Body of pancreas (tissue), 4 donors: ENCODE measurements around the gene ARV1.

Experiments
- POLR2A ChIP-seq, 3 donors: fragments of 450-650 bp; IDR thresholded peaks; one replicate each; pipeline ENCODE4 v1.6.1; 2016; ENCODE audit warnings: antibody characterized with exemption in 3 of 3, mild to moderate bottlenecking in 2 of 3
- TF ChIP-seq, protein P1 (sequence below), 7 experiments: fragments of 450-650 bp in 4 of 7; fragments of 200-600 bp in 3 of 7; sonication (generic) in 3 of 7; IDR thresholded peaks; one replicate each; pipeline ENCODE4 v1.5.1; 2016 to 2019; ENCODE audit warnings: antibody characterized with exemption in 7 of 7

DNA sequence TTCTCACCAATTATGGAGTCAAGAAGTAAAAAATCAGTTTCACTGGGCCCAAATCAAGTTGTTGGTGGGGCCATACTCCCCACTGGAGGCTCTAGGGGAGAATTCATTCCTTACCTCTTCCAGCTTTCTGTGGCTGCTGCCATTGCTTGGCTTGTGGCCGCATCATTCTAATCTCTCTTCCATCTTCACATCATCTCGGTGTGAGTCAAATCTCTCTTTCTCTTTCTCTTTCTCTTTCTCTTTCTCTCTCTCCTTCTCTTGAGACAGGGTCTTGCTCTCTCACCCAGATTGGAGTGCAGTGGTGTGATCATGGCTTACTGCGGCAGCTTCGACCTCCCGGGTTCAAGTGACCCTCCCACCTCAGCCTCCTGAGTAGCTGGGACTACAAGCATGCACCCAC lies 33.1 kb downstream of the ARV1 start:
- TF ChIP-seq, protein P1, sequence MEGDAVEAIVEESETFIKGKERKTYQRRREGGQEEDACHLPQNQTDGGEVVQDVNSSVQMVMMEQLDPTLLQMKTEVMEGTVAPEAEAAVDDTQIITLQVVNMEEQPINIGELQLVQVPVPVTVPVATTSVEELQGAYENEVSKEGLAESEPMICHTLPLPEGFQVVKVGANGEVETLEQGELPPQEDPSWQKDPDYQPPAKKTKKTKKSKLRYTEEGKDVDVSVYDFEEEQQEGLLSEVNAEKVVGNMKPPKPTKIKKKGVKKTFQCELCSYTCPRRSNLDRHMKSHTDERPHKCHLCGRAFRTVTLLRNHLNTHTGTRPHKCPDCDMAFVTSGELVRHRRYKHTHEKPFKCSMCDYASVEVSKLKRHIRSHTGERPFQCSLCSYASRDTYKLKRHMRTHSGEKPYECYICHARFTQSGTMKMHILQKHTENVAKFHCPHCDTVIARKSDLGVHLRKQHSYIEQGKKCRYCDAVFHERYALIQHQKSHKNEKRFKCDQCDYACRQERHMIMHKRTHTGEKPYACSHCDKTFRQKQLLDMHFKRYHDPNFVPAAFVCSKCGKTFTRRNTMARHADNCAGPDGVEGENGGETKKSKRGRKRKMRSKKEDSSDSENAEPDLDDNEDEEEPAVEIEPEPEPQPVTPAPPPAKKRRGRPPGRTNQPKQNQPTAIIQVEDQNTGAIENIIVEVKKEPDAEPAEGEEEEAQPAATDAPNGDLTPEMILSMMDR (IDR thresholded peaks at IDR 0.05), result no peak
- TF ChIP-seq POLR2A (IDR thresholded peaks at IDR 0.05), result no peak
